Subcutaneous abdominal adipose tissue (tissue), 5 donors: ENCODE results near the gene ZMYM2.

ENCODE experiments used
- H3K27ac ChIP-seq: one replicate; pipeline ENCODE4 v1.7.0; 2013; ENCODE audit warnings: low read depth, mild to moderate bottlenecking, inconsistent platforms, low read length, moderate library complexity
- H3K27me3 ChIP-seq, 5 donors: one replicate each; pipeline ENCODE4 v1.7.0; 2013; ENCODE audit warnings: low read length in 5 of 5, inconsistent platforms in 1 of 5; ENCODE audit not compliant: control insufficient read depth in 5 of 5, insufficient read depth in 4 of 5
- H3K36me3 ChIP-seq, 5 donors: one replicate each; pipeline ENCODE4 v1.7.0; 2013; ENCODE audit warnings: low read length in 5 of 5; ENCODE audit not compliant: control insufficient read depth in 5 of 5, insufficient read depth in 5 of 5
- H3K4me1 ChIP-seq, 5 donors: one replicate each; pipeline ENCODE4 v1.7.0; 2013; ENCODE audit warnings: low read length in 5 of 5, mild to moderate bottlenecking in 3 of 5, moderate library complexity in 1 of 5; ENCODE audit not compliant: control insufficient read depth in 5 of 5, insufficient read depth in 5 of 5
- H3K4me3 ChIP-seq, 5 donors: one replicate each; pipeline ENCODE4 v1.7.0; 2013; ENCODE audit warnings: low read length in 5 of 5, low read depth in 1 of 5
- H3K9ac ChIP-seq, 5 donors: one replicate each; pipeline ENCODE4 v1.7.0; 2013; ENCODE audit warnings: low read length in 5 of 5, mild to moderate bottlenecking in 4 of 5, moderate library complexity in 3 of 5
- H3K9me3 ChIP-seq, 5 donors: one replicate each; pipeline ENCODE4 v1.7.0; 2013; ENCODE audit warnings: low read length in 5 of 5; ENCODE audit not compliant: control insufficient read depth in 5 of 5
- donor health status: healthy.
- donor health status: healthy.
- donor health status: healthy.
- donor health status: healthy.
- donor health status: healthy.

ZMYM2 gene

GRCh38 chr13:20127262-20127561 is 168.7 kb downstream of the ZMYM2 start:
- Histone ChIP-seq H3K9me3 (no peaks in the 10 kb centered on the region), H3K36me3 (no peaks in the 10 kb centered on the region), H3K4me1 (peaks cover 0 to 17% (median 14%) of the 10 kb centered on the region in 5 donors), H3K27ac (no peak overlapping the region), H3K27me3 (peaks cover 0 to 12% (median 4%) of the 10 kb centered on the region in 5 donors), H3K9ac (peak overlapping the region in 1 of 5 donors; percentile 88), H3K4me3 (peak overlapping the region in 4 of 5 donors; percentile 60 to 84 (median 72))

GRCh38 chr13:20127562-20128458 is 169.3 kb downstream of the ZMYM2 start:
- Histone ChIP-seq H3K9ac (peak overlapping the region in 4 of 5 donors; percentile 68 to 88 (median 80)), H3K27me3 (peaks cover 0 to 12% (median 4%) of the 10 kb centered on the region in 5 donors), H3K4me3 (peak overlapping the region in 4 of 5 donors; percentile 60 to 84 (median 72)), H3K9me3 (no peaks in the 10 kb centered on the region), H3K36me3 (no peaks in the 10 kb centered on the region), H3K4me1 (peaks cover 0 to 17% (median 14%) of the 10 kb centered on the region in 5 donors), H3K27ac (peak overlapping the region; percentile 23)

GRCh38 chr13:20128459-20128931 is 170.0 kb downstream of the ZMYM2 start:
- Histone ChIP-seq H3K36me3 (no peaks in the 10 kb centered on the region), H3K27ac (no peak overlapping the region), H3K9me3 (no peaks in the 10 kb centered on the region), H3K27me3 (peaks cover 0 to 12% (median 3%) of the 10 kb centered on the region in 5 donors), H3K4me1 (peaks cover 0 to 17% (median 14%) of the 10 kb centered on the region in 5 donors), H3K4me3 (peak overlapping the region in 4 of 5 donors; percentile 60 to 84 (median 72)), H3K9ac (peak overlapping the region in 4 of 5 donors; percentile 68 to 88 (median 80))

- Histone ChIP-seq H3K4me1 (peaks cover 0 to 17% (median 14%) of the 10 kb centered on the region in 5 donors), H3K9me3 (no peaks in the 10 kb centered on the region), H3K27me3 (peaks cover 0 to 12% (median 3%) of the 10 kb centered on the region in 5 donors), H3K4me3 (no peak overlapping the region), H3K36me3 (no peaks in the 10 kb centered on the region), H3K27ac (no peak overlapping the region), H3K9ac (no peak overlapping the region)
Observed at GRCh38 chr13:20129076-20129475, 170.5 kb downstream of the ZMYM2 start.

- Histone ChIP-seq H3K9me3 (no peaks in the 10 kb centered on the region), H3K4me3 (no peak overlapping the region), H3K27me3 (peaks cover 0 to 12% (median 3%) of the 10 kb centered on the region in 5 donors), H3K9ac (no peak overlapping the region), H3K27ac (no peak overlapping the region), H3K4me1 (peaks cover 0 to 17% (median 14%) of the 10 kb centered on the region in 5 donors), H3K36me3 (no peaks in the 10 kb centered on the region)
Observed at GRCh38 chr13:20130012-20130411, 171.5 kb downstream of the ZMYM2 start.

- no peaks in the 10 kb centered on the region for H3K9me3 ChIP-seq
- peaks cover 0 to 17% (median 14%) of the 10 kb centered on the region in 5 donors for H3K4me1 ChIP-seq
- H3K4me3 ChIP-seq: no peak overlapping the region
- no peaks in the 10 kb centered on the region for H3K36me3 ChIP-seq
- peaks cover 0 to 12% (median 3%) of the 10 kb centered on the region in 5 donors for H3K27me3 ChIP-seq
- H3K27ac ChIP-seq: no peak overlapping the region
- no peak overlapping the region for H3K9ac ChIP-seq
Observed at GRCh38 chr13:20130652-20131051, 172.1 kb downstream of the ZMYM2 start.

- H3K27me3 ChIP-seq: peaks cover 0 to 12% (median 3%) of the 10 kb centered on the region in 5 donors
- H3K27ac ChIP-seq: no peak overlapping the region
- no peaks in the 10 kb centered on the region for H3K36me3 ChIP-seq
Observed at GRCh38 chr13:20131057-20131832, 172.7 kb downstream of the ZMYM2 start.

GRCh38 chr13:20132052-20132634 is 173.6 kb downstream of the ZMYM2 start:
- H3K27me3 ChIP-seq: peaks cover 5 to 21% (median 10%) of the 10 kb centered on the region in 5 donors
- no peaks in the 10 kb centered on the region for H3K9me3 ChIP-seq
- H3K27ac ChIP-seq: no peak overlapping the region
- H3K4me3 ChIP-seq: no peak overlapping the region
- no peak overlapping the region for H3K9ac ChIP-seq
- peaks cover 0 to 23% (median 19%) of the 10 kb centered on the region in 5 donors for H3K4me1 ChIP-seq
- H3K36me3 ChIP-seq: no peaks in the 10 kb centered on the region

More at GRCh38 chr13:20131057-20131832, 172.7 kb downstream of the ZMYM2 start:
- no peaks in the 10 kb centered on the region for H3K9me3 ChIP-seq
- peaks cover 0 to 17% (median 14%) of the 10 kb centered on the region in 5 donors for H3K4me1 ChIP-seq
- no peak overlapping the region for H3K9ac ChIP-seq
- no peak overlapping the region for H3K4me3 ChIP-seq

- Histone ChIP-seq H3K36me3 (no peaks in the 10 kb centered on the region), H3K9me3 (no peaks in the 10 kb centered on the region), H3K4me3 (no peak overlapping the region), H3K9ac (no peak overlapping the region), H3K27me3 (peaks cover 13 to 28% (median 16%) of the 10 kb centered on the region in 5 donors), H3K27ac (no peak overlapping the region), H3K4me1 (peaks cover 0 to 8% (median 5%) of the 10 kb centered on the region in 5 donors)
Observed at GRCh38 chr13:20134732-20135131, 176.2 kb downstream of the ZMYM2 start.
